Measurements from ENCODE around the gene AIG1.

Gene AIG1

GRCh38 chr6:143356101-143356880, 295.6 kb downstream of the AIG1 start:
- no peak overlapping the region for H3K4me3 ChIP-seq (ENCODE audit: low read depth, low read length)
- TF ChIP-seq CTCF (IDR thresholded peaks at IDR 0.05; ENCODE audit: low read depth, low read length): no peak
- in situ Hi-C loops (cut with HindIII; ENCODE audit: low sequenced_read_pairs): no loop called here
- no peak for DNase-seq (ENCODE audit: low read depth, low spot score)

- in situ Hi-C loops (cut with HindIII; ENCODE audit: low sequenced_read_pairs): no loop called here
- no peak for DNase-seq (ENCODE audit: low read depth, low spot score)
- H3K4me3 ChIP-seq (ENCODE audit: low read depth, low read length): no peak overlapping the region
- no peak for TF ChIP-seq CTCF (IDR thresholded peaks at IDR 0.05; ENCODE audit: low read depth, low read length)
Observed at GRCh38 chr6:143357152-143357551, 296.5 kb downstream of the AIG1 start.

- in situ Hi-C loops (cut with HindIII; ENCODE audit: low sequenced_read_pairs): no loop called here
- H3K4me3 ChIP-seq (ENCODE audit: low read depth, low read length): no peak overlapping the region
- DNase-seq (ENCODE audit: low read depth, low spot score): no peak
- TF ChIP-seq CTCF (IDR thresholded peaks at IDR 0.05; ENCODE audit: low read depth, low read length): no peak
Observed at GRCh38 chr6:143357561-143358255, 297.0 kb downstream of the AIG1 start.

GRCh38 chr6:143361536-143362191, 301.0 kb downstream of the AIG1 start:
- in situ Hi-C loops (cut with HindIII; ENCODE audit: low sequenced_read_pairs): no loop called here
- TF ChIP-seq CTCF (IDR thresholded peaks at IDR 0.05; ENCODE audit: low read depth, low read length): no peak
- H3K4me3 ChIP-seq (ENCODE audit: low read depth, low read length): no peak overlapping the region
- no peak for DNase-seq (ENCODE audit: low read depth, low spot score)

- no peak overlapping the region for H3K4me3 ChIP-seq (ENCODE audit: low read depth, low read length)
- in situ Hi-C loops (cut with HindIII; ENCODE audit: low sequenced_read_pairs): no loop called here
- no peak for TF ChIP-seq CTCF (IDR thresholded peaks at IDR 0.05; ENCODE audit: low read depth, low read length)
- DNase-seq (ENCODE audit: low read depth, low spot score): no peak
Observed at GRCh38 chr6:143362192-143362558, 301.5 kb downstream of the AIG1 start.

- in situ Hi-C loops (cut with HindIII; ENCODE audit: low sequenced_read_pairs): no loop called here
- TF ChIP-seq CTCF (IDR thresholded peaks at IDR 0.05; ENCODE audit: low read depth, low read length): no peak
- no peak for DNase-seq (ENCODE audit: low read depth, low spot score)
- H3K4me3 ChIP-seq (ENCODE audit: low read depth, low read length): no peak overlapping the region
Observed at GRCh38 chr6:143363299-143363698, 302.6 kb downstream of the AIG1 start.
